Upper lobe of left lung (tissue), 6 donors: ENCODE measurements around the gene CDR2L. TPM values are rescaled to one million over a fixed set of nuclear protein-coding genes. Genes with fewer than 3 reads are reported as not detected.
A peak's percentile ranks its signal among the peaks of the same experiment; 100 is the strongest.

Source experiments
- ATAC-seq, 2 donors: fragments of 200-7000 bp; cut with Tn5 transposase; one replicate each; pipeline ENCODE4 v1.9.1; 2022; ENCODE audit warnings: mild to moderate bottlenecking in 2 of 2, moderate library complexity in 2 of 2; ENCODE audit not compliant: low FRiP score in 2 of 2
- DNase-seq, 2 donors: peaks; one replicate each; pipeline ENCODE4 v3.0.0-alpha.2; 2019 to 2020
- H3K27ac ChIP-seq, 4 donors: fragments of 200-600 bp; sonication (generic); one replicate each; pipeline ENCODE4 v1.5.1; 2016 to 2019
- H3K27me3 ChIP-seq, 4 donors: fragments of 200-600 bp; sonication (generic); one replicate each; pipeline ENCODE4 v1.5.1; 2017 to 2019
- H3K36me3 ChIP-seq, 4 donors: fragments of 200-600 bp; sonication (generic); one replicate each; pipeline ENCODE4 v1.5.1; 2016 to 2019
- H3K4me1 ChIP-seq, 4 donors: fragments of 200-600 bp; sonication (generic); one replicate each; pipeline ENCODE4 v1.5.1; 2018 to 2019
- H3K4me3 ChIP-seq, 4 donors: fragments of 200-600 bp; sonication (generic); one replicate each; pipeline ENCODE4 v1.5.1; 2017 to 2019; ENCODE audit warnings: mild to moderate bottlenecking in 2 of 4, moderate library complexity in 1 of 4
- H3K9me3 ChIP-seq, 4 donors: fragments of 200-600 bp; sonication (generic); one replicate each; pipeline ENCODE4 v1.5.1; 2018 to 2019
- CTCF ChIP-seq, 6 experiments: fragments of 450-650 bp in 4 of 6; fragments of 200-600 bp in 2 of 6; sonication (generic) in 2 of 6; IDR thresholded peaks; one replicate each; pipeline ENCODE4 v1.5.1; 2016 to 2019; ENCODE audit warnings: antibody characterized with exemption in 6 of 6
- EP300 ChIP-seq, 4 donors: sonication (generic); formaldehyde crosslinking; IDR thresholded peaks; one replicate each; pipeline ENCODE4 v1.5.1; 2017; ENCODE audit warnings: antibody characterized with exemption in 4 of 4, control low read depth in 2 of 4
- POLR2A ChIP-seq, 4 donors: fragments of 450-650 bp; IDR thresholded peaks; one replicate each; pipeline ENCODE4 v1.5.1; 2016 to 2017; ENCODE audit warnings: antibody characterized with exemption in 4 of 4, mild to moderate bottlenecking in 2 of 4
- POLR2AphosphoS5 ChIP-seq, 2 donors: sonication (generic); formaldehyde crosslinking; IDR thresholded peaks; one replicate each; pipeline ENCODE4 v1.5.1; 2017; ENCODE audit warnings: antibody characterized with exemption in 2 of 2
- WGBS, 2 donors: methylation state at CpG; one replicate each; pipeline ENCODE4 v1.1.5; 2017 to 2018; 5-methylcytosine and 5-hydroxymethylcytosine counted together
- total RNA-seq, 6 donors: library from RNA; depleted of rRNA in 4 of 6; stranded (reverse); fragments of >200 nt in 4 of 6; gene quantifications; one replicate each; pipeline versions ENCODE4 v1.1.0 to v1.2.1, GENCODE V29; 2016 to 2021
- donor health status: DM: no; HTN: no; CAD: no; lungs with moderate emphysema.
- donor health status: DM: no; HTN: yes; CAD: no; lungs with severe emphysema.

The CDR2L gene
- total RNA-seq, 6 donors from 2014 or later = 15.6 to 48.8 (median 24.7) TPM

GRCh38 chr17:74972107-74972972 is 15.1 kb upstream of the CDR2L start, which contains the start of gene HID1:
TSS of gene HID1 (minus strand) at chr17:74972759. CDS start at chr17:74972656, 103 bp downstream.
- peak within 1 kb of the TSS; percentile 64 to 82 (median 78) for H3K27ac ChIP-seq
- H3K27me3 ChIP-seq = peaks cover 0 to 10% (median 7%) of the 10 kb centered on the region in 4 donors
- ATAC-seq = peak; percentile 28 to 83
- 0 to 1% methylated on average over 22 to 55 of the region's 95 CpGs for WGBS, 2 donors
- peak; percentile 86 to 96 for DNase-seq
- TF ChIP-seq POLR2AphosphoS5 (IDR thresholded peaks at IDR 0.05) (peak in 1 of 2 donors; percentile 43), POLR2A (IDR thresholded peaks at IDR 0.05) (peak in 1 of 4 donors; percentile 51), CTCF (IDR thresholded peaks at IDR 0.05) (no peak)
- H3K4me3 ChIP-seq = peak within 1 kb of the TSS; percentile 73 to 91 (median 78)
- no peaks in the 10 kb centered on the region for H3K36me3 ChIP-seq
- H3K4me1 ChIP-seq = peaks cover 25 to 47% (median 32%) of the 10 kb centered on the region in 4 donors
- no peaks in the 10 kb centered on the region for H3K9me3 ChIP-seq

- Histone ChIP-seq H3K27ac (peak overlapping the region; percentile 64 to 82 (median 78)), H3K4me1 (peaks cover 25 to 46% (median 32%) of the 10 kb centered on the region in 4 donors)
These were observed 14.5 kb upstream of the CDR2L start for GRCh38 chr17:74972973-74973328.

GRCh38 chr17:74975943-74976342 is 11.5 kb upstream of the CDR2L start:
- Histone ChIP-seq H3K4me3 (no peak overlapping the region), H3K36me3 (no peaks in the 10 kb centered on the region), H3K4me1 (peaks cover 14 to 23% (median 19%) of the 10 kb centered on the region in 4 donors), H3K9me3 (no peaks in the 10 kb centered on the region), H3K27ac (no peak overlapping the region), H3K27me3 (peaks cover 0 to 10% (median 7%) of the 10 kb centered on the region in 4 donors)
- TF ChIP-seq POLR2A (IDR thresholded peaks at IDR 0.05) (no peak), POLR2AphosphoS5 (IDR thresholded peaks at IDR 0.05) (no peak), EP300 (IDR thresholded peaks at IDR 0.05) (no peak), CTCF (IDR thresholded peaks at IDR 0.05) (no peak)
- WGBS, 2 donors = 85 to 87% methylated on average over 4 of the region's 4 CpGs
- DNase-seq (no peak), ATAC-seq (no peak)

More at GRCh38 chr17:74972973-74973328, 14.5 kb upstream of the CDR2L start:
- DNase-seq (no peak), ATAC-seq (no peak)
- no peaks in the 10 kb centered on the region for H3K36me3 ChIP-seq
- peaks cover 0 to 10% (median 7%) of the 10 kb centered on the region in 4 donors for H3K27me3 ChIP-seq
- H3K9me3 ChIP-seq = no peaks in the 10 kb centered on the region
- peak overlapping the region; percentile 73 to 91 (median 78) for H3K4me3 ChIP-seq
- no peak for TF ChIP-seq CTCF (IDR thresholded peaks at IDR 0.05)
- TF ChIP-seq POLR2A (IDR thresholded peaks at IDR 0.05) = no peak
- no peak for TF ChIP-seq POLR2AphosphoS5 (IDR thresholded peaks at IDR 0.05)
- TF ChIP-seq EP300 (IDR thresholded peaks at IDR 0.05) = no peak
- 18 to 22% methylated on average over 17 of the region's 17 CpGs for WGBS, 2 donors

- WGBS, 2 donors = 95 to 96% methylated on average over 3 of the region's 3 CpGs
- no peaks in the 10 kb centered on the region for H3K36me3 ChIP-seq
- peaks cover 10 to 20% (median 19%) of the 10 kb centered on the region in 4 donors for H3K4me1 ChIP-seq
- H3K4me3 ChIP-seq = no peak overlapping the region
- TF ChIP-seq CTCF (IDR thresholded peaks at IDR 0.05) = no peak
- TF ChIP-seq EP300 (IDR thresholded peaks at IDR 0.05) = no peak
- no peak for TF ChIP-seq POLR2AphosphoS5 (IDR thresholded peaks at IDR 0.05)
- TF ChIP-seq POLR2A (IDR thresholded peaks at IDR 0.05) = no peak
- H3K27me3 ChIP-seq = peaks cover 0 to 4% (median 2%) of the 10 kb centered on the region in 4 donors
- DNase-seq (no peak), ATAC-seq (no peak)
- H3K9me3 ChIP-seq = no peaks in the 10 kb centered on the region
- H3K27ac ChIP-seq = no peak overlapping the region
These were observed 9.6 kb upstream of the CDR2L start for GRCh38 chr17:74977802-74978201.
